Measurements from ENCODE around the gene LRIF1. TPM values are rescaled to one million over a fixed set of nuclear protein-coding genes. Genes with fewer than 3 reads are reported as not detected.

The LRIF1 gene, protein sequence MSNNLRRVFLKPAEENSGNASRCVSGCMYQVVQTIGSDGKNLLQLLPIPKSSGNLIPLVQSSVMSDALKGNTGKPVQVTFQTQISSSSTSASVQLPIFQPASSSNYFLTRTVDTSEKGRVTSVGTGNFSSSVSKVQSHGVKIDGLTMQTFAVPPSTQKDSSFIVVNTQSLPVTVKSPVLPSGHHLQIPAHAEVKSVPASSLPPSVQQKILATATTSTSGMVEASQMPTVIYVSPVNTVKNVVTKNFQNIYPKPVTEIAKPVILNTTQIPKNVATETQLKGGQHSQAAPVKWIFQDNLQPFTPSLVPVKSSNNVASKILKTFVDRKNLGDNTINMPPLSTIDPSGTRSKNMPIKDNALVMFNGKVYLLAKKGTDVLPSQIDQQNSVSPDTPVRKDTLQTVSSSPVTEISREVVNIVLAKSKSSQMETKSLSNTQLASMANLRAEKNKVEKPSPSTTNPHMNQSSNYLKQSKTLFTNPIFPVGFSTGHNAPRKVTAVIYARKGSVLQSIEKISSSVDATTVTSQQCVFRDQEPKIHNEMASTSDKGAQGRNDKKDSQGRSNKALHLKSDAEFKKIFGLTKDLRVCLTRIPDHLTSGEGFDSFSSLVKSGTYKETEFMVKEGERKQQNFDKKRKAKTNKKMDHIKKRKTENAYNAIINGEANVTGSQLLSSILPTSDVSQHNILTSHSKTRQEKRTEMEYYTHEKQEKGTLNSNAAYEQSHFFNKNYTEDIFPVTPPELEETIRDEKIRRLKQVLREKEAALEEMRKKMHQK
- total RNA-seq: 20.5 and 22.0 TPM in 2 replicates

DNA sequence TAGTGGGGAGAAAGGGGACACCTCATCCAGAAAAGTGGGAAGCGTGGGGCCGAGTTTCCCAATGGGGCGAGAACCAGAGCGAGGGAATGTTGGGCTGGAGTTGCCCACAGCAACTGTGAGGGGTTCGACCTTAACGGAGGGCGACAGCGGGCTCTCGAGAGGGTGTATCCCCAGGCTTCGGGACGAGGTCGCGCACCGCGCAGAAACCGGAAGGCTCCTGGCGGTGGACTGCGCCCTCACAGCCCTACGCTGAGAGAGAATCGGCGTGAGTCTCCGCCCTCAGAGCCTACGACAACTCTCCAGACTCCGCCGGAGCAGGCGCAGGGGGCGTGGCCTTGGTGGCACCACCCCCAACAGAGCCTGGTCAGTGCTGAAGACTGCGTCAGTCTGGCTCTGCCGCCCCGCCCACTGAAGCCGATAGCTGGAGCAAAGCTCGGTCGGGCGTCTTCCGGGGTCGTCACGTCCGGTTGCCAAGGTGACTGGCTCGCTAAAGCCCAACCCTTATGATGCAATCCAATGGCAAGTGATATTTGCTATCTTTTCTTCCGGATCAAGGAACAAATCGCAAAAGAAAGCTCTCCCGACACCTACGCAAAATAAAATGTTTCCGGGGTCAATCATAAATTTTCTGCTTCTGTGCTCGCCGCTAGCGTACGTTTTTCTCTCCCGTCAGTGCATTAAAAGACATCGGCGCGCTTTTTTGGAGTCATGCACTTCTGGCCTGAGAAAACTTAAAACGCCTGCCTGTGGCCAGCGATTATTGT, at the start of gene LRIF1:
Gene LRIF1 (minus strand): TSS at position 232 of the 764 bp plus-strand sequence. CDS start 234 bp downstream, outside the sequence.
- intact Hi-C loops (cut with micrococcal nuclease): loop anchor here (1.0 to 5.0 kb wide), 18 partner anchors 28 to 1653 kb away; partner anchors contain the start of genes ATP5PB, CAPZA1, CEPT1 and DDX20

GRCh38 chr1:111008031-111008430, 44.3 kb upstream of the LRIF1 start:
- intact Hi-C loops (cut with micrococcal nuclease): no loop called here

GRCh38 chr1:111006556-111006955, 42.8 kb upstream of the LRIF1 start:
- intact Hi-C loops (cut with micrococcal nuclease): no loop called here

DNA sequence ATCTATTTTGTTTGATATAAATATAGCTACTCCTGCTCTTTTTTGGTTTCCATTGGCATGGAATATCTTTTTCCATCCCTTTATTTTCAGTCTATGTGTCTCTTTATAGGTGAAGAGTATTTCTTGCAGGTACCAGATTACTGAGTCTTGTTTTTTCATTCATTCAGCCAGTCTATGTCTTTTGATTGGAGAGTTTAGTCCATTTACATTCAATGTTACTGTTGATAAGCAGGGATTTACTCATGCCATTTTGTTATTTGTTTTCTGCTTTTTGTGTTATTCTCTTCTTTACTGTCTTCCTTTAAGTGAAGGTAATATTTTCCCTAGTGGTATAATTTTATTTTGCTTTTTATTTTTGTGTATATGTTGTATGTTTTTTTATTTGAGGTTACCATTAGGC, 35.9 kb upstream of the LRIF1 start:
- intact Hi-C loops (cut with micrococcal nuclease): loop anchor here (10.0 kb wide), 1 partner anchor 475 kb away; no protein-coding TSS in a partner anchor

DNA sequence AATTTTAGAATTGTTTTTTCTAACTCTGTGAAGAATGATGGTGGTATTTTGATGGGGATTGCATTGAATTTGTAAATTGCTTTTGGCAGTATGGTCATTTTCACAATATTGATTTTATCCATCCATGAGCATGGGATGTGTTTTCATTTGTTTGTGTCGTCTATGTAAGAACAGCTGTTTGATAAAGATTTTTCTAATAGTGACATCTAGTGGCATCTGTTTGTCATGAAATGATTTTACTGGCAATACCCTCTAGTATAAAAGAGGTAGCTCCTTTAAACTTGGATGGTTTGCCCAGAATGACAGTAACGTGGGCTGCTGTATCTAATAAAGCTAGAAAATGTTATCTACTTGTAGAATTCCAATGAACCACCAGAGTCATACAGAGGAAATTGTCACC, 28.6 kb upstream of the LRIF1 start:
- intact Hi-C loops (cut with micrococcal nuclease): loop anchor here (1.0 to 10.0 kb wide), 7 partner anchors 29 to 468 kb away; partner anchors contain the start of gene LRIF1

- intact Hi-C loops (cut with micrococcal nuclease): loop anchor here (10.0 kb wide), 1 partner anchor 466 kb away; no protein-coding TSS in a partner anchor
Measured at GRCh38 chr1:110991295-110991694, 27.6 kb upstream of the LRIF1 start.

GRCh38 chr1:110990541-110990940, 26.8 kb upstream of the LRIF1 start:
- intact Hi-C loops (cut with micrococcal nuclease): loop anchor here (10.0 kb wide), 1 partner anchor 466 kb away; no protein-coding TSS in a partner anchor

GRCh38 chr1:110986407-110986891, 22.7 kb upstream of the LRIF1 start:
- intact Hi-C loops (cut with micrococcal nuclease): no loop called here

- intact Hi-C loops (cut with micrococcal nuclease): no loop called here
Measured at GRCh38 chr1:110982320-110982719, 18.6 kb upstream of the LRIF1 start.

- intact Hi-C loops (cut with micrococcal nuclease): no loop called here
Measured at GRCh38 chr1:110979154-110979553, 15.4 kb upstream of the LRIF1 start.

GRCh38 chr1:110976089-110976488, 12.4 kb upstream of the LRIF1 start:
- intact Hi-C loops (cut with micrococcal nuclease): no loop called here

DNA sequence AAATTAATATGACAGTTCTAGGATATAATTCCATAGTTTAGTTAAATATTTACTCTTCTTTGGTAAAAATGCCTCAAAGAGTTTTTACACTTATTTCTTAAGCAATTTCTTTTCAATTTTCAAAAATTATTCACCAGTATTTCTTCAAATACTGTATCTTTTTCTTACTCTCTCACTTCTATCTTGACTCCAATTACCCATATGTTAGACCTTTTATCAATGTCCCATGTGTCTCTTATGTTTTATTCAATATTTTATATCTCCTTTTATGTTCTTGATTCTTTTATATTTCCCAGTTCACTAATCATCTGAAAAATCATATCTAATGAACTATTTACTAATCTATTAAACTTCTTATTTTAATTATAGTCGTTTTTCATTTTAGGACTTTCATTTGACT, 11.5 kb upstream of the LRIF1 start:
- intact Hi-C loops (cut with micrococcal nuclease): no loop called here

- intact Hi-C loops (cut with micrococcal nuclease): no loop called here
Measured at GRCh38 chr1:110967256-110967655, 3.5 kb upstream of the LRIF1 start.

GRCh38 chr1:110964455-110964903, 757 bp upstream of the LRIF1 start:
- intact Hi-C loops (cut with micrococcal nuclease): loop anchor here (1.0 to 5.0 kb wide), 9 partner anchors 176 to 1653 kb away; partner anchors contain the start of genes ATP5PB, CAPZA1, CEPT1 and DRAM2

GRCh38 chr1:110962892-110963690, 631 bp downstream of the LRIF1 start:
- intact Hi-C loops (cut with micrococcal nuclease): loop anchor here (1.0 to 5.0 kb wide), 14 partner anchors 29 to 1654 kb away; partner anchors contain the start of genes CAPZA1, DDX20, LAMTOR5 and PSMA5

DNA sequence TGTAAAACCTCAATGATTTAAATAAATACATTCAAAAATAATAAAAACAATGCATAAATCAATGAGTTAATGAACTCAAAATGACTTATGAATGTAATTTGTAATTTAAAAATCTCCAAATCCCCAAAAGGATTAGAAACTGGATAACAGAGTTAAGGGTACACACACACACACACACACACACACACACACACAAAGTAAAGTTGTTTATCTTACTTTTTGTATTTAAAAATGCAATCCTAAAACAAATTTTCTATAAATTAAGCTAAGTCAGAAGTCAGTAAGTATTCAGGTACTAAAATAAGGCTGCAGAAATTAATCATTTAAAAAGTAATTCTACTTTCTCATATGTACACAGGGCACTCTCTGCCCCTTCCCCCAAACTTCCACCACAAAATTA, 1.8 kb downstream of the LRIF1 start:
- intact Hi-C loops (cut with micrococcal nuclease): loop anchor here (2.0 to 5.0 kb wide), 6 partner anchors 253 to 1655 kb away; partner anchors contain the start of genes CAPZA1, LAMTOR5, PSMA5 and ST7L

DNA sequence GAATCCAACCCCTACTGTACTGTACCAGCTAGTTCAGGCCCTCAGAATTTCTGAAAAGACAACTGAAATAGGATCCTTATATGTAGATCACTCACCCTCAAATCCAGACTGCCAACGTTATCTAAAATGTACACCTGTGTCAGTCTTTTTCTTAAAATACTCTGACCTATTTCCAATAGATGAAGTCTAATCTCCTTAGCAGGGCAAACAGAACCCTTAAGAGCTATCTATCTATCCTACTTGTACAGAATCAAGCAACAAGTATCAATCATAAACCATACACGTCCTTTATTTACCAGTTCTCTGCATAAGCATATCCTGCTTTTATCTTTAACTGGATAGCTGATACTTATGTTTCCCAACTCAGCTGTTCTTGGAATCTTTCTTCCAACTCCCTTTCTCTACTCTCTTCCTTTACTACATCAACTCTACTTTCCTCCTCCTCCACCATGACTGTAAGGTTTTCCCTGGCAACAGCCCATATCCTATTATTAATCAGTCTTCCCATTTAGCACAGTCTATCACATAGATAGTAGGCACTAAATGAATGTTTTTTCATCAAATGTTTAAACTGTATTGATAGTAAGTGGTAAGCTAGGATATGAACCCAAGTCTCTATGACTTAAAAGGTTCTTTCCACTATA, 2.8 kb downstream of the LRIF1 start:
- intact Hi-C loops (cut with micrococcal nuclease): loop anchor here (5.0 kb wide), 5 partner anchors 554 to 1656 kb away; partner anchors contain the start of genes CAPZA1, LAMTOR5, PSMA5 and ST7L

DNA sequence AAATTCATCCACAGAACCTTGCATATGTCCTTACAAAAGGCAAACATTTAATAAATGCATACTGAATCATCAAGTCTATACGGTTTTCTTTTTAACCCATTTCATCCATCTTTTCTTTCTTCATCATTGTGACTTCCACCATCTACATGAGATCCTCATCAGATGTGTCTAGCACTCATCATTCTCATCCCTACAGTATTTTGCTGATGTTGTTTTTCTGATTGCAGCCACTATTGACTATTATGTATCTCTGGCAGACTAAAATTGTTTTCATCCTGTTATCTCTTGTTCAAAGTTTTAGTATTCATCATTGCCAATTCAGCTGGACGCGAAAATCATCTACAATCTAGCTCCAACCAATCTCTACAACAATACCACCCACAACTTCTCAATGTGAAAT, 5.9 kb downstream of the LRIF1 start:
- intact Hi-C loops (cut with micrococcal nuclease): no loop called here

DNA sequence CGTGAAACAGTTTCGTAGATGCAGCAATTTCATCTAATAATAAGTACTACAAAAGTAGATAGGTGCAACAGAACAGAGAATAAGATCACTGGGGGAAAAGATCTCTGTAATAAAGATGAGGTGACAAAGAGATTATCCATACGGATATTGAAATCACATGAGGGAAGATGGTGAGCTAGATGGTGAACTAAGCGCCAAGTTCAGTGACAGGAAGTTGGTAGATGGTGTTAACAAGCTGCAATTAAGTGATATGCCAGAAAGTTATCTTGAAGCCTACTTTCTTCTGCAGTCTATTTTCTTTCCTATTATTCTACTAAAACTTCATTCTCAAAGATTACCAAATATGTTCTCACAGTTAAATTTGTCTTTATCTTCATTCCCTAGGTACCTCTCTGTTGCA, 7.1 kb downstream of the LRIF1 start:
- intact Hi-C loops (cut with micrococcal nuclease): no loop called here

All from T-helper 1 cell treated with Interleukin-12 subunit alpha and Interleukin-12 subunit beta and Interleukin-4 antibody, amounts not matched to agents 30 ng/mL and 1 ng/mL, for 36 hours (primary cell).